HTR-8/SVneo (cell line): ENCODE measurements around the gene IFT43.

Source experiments
- DNase-seq: peaks from one replicate; pipeline ENCODE4 v3.0.0; 2011; ENCODE audit warnings: low spot score, mixed read lengths; ENCODE audit not compliant: insufficient read length
- FAIRE-seq: peaks from 2 replicates; lab custom pipeline; 2011; peaks lifted over from hg19 to GRCh38; lab: Jason Lieb, UNC

Gene IFT43

DNA sequence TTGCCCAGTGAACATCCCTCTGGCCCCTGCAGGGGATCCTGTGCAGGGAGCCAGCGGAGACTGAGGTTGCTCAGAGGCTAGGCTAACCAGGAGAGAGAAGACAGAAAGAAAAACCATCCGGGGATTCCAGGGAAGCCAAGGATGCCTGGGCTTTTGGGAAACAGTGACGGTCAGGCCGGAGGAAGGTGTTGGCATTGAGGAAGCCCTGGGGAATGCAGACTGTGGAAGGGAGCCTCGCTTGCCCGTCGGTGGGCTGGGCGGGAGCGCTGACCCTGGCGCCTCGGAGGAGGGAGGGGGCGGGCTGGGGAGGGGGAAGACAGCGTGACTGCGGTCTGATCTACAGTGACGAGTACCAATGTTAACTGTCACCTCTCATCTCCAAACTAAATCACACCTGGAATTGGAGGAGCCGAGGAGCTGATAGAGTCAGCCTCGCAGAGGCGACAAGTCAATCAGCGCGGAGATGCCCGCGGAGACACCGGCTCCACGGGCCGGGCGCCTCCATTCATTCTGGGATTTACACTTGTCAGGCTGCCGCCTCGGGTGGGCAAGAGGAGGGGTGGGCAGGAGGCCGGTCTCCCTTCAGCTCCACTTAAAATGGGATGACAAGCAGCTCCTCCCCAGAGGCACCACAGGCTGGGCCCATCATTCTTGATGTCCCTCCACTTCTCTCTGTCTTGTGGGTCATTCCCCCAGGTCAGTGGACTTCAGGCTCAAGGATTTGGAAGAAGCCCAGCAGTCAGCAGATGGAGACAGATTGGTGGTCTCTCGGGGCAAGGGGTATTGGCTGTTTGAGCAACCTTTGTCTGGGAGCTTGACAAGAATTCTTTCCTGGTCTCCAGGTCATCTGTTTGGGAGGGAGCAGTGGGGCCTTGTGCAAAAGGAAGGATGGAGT is 145.8 kb downstream of the IFT43 start:
- FAIRE-seq (peak; percentile 68), DNase-seq (no peak)

DNA sequence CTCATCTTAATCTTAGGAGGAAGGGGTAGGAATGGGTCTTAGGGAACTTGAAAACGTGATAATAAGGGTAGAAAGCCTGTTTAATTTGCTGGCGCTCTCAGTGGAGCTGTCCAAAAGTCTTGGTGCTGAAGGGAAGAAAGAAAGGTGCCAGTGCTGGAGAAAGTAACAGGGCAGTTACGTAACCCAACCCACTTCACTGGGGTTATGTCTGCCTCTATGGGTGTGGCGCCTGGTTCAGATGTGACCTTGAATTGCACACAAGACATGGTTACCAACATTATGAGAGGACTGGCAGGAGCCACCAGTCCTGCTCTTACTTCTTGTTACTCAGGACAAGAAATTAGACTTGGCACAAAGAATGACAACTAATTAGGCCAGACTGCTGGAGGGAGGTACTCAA is 147.5 kb downstream of the IFT43 start:
- peak; percentile 67 for DNase-seq
- FAIRE-seq: no peak
